ENCODE data around the gene STPG2.

- TF ChIP-seq CTCF (IDR thresholded peaks at IDR 0.05) (no peak), EZH2 (IDR thresholded peaks at IDR 0.05; ENCODE audit: borderline replicate concordance, insufficient read depth, low read depth, low read length, poor library complexity, severe bottlenecking) (no peak)
Measured at GRCh38 chr4:97923096-97923495, 220.2 kb downstream of the STPG2 start.

All from B cell (primary cell).